ENCODE data around the gene SFXN3. TPM values are rescaled to one million over a fixed set of nuclear protein-coding genes. Genes with fewer than 3 reads are reported as not detected.

The SFXN3 gene
- total and polyA plus RNA-seq, 10 of the 15 experiments (the other 5 are each of a cell fraction or from before 2014, with no cell fraction given) = 0.05 to 11.3 (median 1.2) TPM

DNA sequence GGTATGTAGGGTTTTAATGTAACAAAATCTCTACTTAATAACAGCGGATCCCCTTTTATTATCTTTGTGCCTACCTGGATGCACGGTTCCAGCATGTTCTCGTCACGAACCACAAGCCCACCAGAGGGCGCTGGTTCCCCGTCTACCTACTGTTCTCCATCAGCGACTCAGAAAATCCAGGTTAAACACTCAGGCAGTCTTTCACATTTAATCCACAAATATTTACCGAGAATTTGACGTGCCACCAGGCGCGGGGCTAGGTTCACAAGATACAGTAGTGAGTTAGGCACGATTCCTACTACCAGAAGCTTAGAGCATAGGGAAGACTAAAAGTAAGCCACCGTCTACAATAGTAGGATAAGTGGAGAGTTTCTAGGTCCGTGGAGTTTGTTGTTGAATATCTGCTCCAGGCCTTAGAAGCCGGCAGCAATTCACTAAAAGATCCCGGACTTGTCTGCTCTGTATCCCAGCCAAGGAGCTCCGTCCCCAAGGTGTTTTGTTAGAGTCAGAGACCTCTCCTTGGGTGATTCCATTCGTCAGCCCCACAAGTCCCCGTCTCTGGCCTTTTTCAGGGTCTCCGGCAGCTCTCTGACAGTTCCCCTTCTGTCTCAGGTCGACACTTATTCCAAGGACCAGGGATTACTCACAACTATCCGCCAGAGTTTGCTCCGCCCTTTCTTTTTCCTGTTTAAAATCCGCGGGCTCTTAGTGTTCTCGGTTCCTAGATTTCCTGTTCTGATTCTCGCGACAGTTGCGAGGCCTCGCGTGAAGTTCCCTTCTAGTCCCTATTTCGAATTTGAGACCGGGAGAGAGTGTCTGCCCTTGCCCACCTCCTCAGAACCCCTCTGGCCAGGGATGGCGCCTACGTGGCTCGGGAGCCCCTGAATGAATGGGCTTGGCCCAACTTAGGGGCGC, 29.3 kb downstream of the SFXN3 start (continued):
- TF ChIP-seq MXI1 (IDR thresholded peaks at IDR 0.05; ENCODE audit: low read depth, low read length) (peak; percentile 78), TAF1 (IDR thresholded peaks at IDR 0.05; ENCODE audit: borderline replicate concordance, low read depth, low read length) (peak; percentile 48; the same call in 1 of the 2 replicates), CREB1 (IDR thresholded peaks at IDR 0.05; ENCODE audit: low read depth) (peak; percentile 58), RCOR1 (conservative IDR thresholded peaks at IDR 0.05; ENCODE audit: low read depth, low read length) (peak; percentile 97; the same call in 1 of the 2 replicates), SMC3 (IDR thresholded peaks at IDR 0.05; ENCODE audit: borderline replicate concordance, low read length) (peak; percentile 81; the same call in 1 of the 2 replicates)
- TF ChIP-seq, protein P1, sequence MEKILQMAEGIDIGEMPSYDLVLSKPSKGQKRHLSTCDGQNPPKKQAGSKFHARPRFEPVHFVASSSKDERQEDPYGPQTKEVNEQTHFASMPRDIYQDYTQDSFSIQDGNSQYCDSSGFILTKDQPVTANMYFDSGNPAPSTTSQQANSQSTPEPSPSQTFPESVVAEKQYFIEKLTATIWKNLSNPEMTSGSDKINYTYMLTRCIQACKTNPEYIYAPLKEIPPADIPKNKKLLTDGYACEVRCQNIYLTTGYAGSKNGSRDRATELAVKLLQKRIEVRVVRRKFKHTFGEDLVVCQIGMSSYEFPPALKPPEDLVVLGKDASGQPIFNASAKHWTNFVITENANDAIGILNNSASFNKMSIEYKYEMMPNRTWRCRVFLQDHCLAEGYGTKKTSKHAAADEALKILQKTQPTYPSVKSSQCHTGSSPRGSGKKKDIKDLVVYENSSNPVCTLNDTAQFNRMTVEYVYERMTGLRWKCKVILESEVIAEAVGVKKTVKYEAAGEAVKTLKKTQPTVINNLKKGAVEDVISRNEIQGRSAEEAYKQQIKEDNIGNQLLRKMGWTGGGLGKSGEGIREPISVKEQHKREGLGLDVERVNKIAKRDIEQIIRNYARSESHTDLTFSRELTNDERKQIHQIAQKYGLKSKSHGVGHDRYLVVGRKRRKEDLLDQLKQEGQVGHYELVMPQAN (conservative IDR thresholded peaks at IDR 0.05) = peak; percentile 99

DNA sequence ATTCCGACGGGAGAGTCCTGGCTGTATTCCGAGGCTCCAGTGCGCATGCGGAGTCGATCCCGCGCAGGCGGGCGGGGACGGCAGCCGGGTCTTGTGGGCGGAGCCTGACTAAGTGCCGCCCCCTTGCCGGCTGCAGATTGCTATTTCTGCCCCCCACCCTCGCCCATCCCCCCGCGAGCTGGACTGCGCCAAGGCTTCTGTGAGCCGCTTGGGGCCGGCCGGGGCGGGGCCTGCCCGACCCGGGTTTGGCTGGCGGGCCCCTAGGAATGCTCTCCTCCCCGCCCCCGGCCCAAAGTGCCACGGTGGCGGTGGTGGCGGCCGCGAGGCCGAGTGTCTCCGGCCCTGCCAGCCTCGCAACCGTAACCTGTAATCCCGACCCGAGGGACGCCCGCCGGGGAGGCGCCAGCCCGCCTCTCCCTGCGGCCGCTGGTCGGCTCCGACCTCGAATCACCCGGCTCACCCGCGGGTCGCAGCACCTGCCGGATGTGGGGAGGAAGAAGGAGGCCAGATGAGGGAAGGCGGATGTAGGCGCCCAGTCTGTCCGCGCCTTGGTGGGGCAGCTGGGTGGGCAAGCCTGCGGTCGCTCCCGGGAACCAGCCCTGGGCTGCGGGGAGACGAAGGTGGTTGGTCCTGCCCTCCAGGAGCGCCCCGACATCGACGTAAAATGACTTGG, 30.1 kb downstream of the SFXN3 start:
- ATAC-seq (peak; percentile 79), DNase-seq (ENCODE audit: low read depth, low spot score) (peak; percentile 35), FAIRE-seq (no peak)
- intact Hi-C loops (cut with micrococcal nuclease; ENCODE audit: unreplicated experiment) = loop anchor here (1.0 kb wide), 2 partner anchors 7 to 62 kb away; partner anchors contain the start of gene LZTS2
- H3K4me3 ChIP-seq = peak overlapping the region; percentile 95
- ChIA-PET POLR2A (interaction anchor here (0.6 to 5.2 kb wide), 10 partner anchors 10 to 757 kb away, joined by 3 to 42 read pairs (median 5); partner anchors contain the start of genes OGA, PDZD7 and SFXN3), SMC1A (ENCODE audit: uncharacterized antibody, unreplicated experiment) (interaction anchor here (0.8 to 2.9 kb wide), 10 partner anchors 8 to 81 kb away, joined by 3 to 16 read pairs (median 5); no protein-coding TSS in a partner anchor), RAD21 (ENCODE audit: unreplicated experiment) (interaction anchor here (1.4 to 7.5 kb wide), 7 partner anchors 8 to 80 kb away, joined by 3 to 68 read pairs (median 17); no protein-coding TSS in a partner anchor), CTCF (interaction anchor here (0.8 to 24.4 kb wide), 10 partner anchors 0 to 80 kb away, joined by 3 to 885 read pairs (median 8); partner anchors contain the start of genes KAZALD1, PDZD7 and SFXN3)
- TSS peak; percentile 83 for BruUV-seq (replicated peaks)
- H4K20me1 ChIP-seq (ENCODE audit: control insufficient read depth, insufficient read depth) = no peaks in the 10 kb centered on the region
- H3K4me2 ChIP-seq (ENCODE audit: control insufficient read depth, insufficient read depth) = peak overlapping the region; percentile 82
- peaks cover 20% of the 10 kb centered on the region for H3K79me2 ChIP-seq (ENCODE audit: control insufficient read depth, insufficient read depth, low read length)
- 1% methylated on average over 67 of the region's 67 CpGs for WGBS (ENCODE audit: insufficient coverage, insufficient replicate concordance, low lambda C conversion rate, missing lambda C conversion rate)
- H3K9ac ChIP-seq (ENCODE audit: control insufficient read depth, insufficient read depth, low read length) = peak overlapping the region; percentile 98
- in situ Hi-C loops (cut with MboI) = no loop called here
- peaks cover 33% of the 10 kb centered on the region for H3K4me1 ChIP-seq (ENCODE audit: control insufficient read depth, insufficient read depth, low read length)
- H3K27ac ChIP-seq (ENCODE audit: control insufficient read depth, insufficient read depth) = peak overlapping the region; percentile 98
- no peaks in the 10 kb centered on the region for H3K9me3 ChIP-seq (replicated peaks; ENCODE audit: control insufficient read depth, insufficient read depth, low read length)
- peaks cover 0 to 3% of the 10 kb centered on the region in 2 experiments; a peak in 1 of 4 replicates for H3K27me3 ChIP-seq (replicated peaks in 1 of 2; ENCODE audit: control insufficient read depth in 2 of 2, insufficient read depth in 2 of 2, low read length in 1 of 2)
- H2AFZ ChIP-seq (ENCODE audit: control insufficient read depth, low read depth, low read length) = peak overlapping the region; percentile 93
- no peaks in the 10 kb centered on the region for H3K36me3 ChIP-seq (ENCODE audit: control insufficient read depth in 2 of 2, insufficient read depth in 2 of 2, low read length in 1 of 2)
- 0 out of 2 replicates have a peak, but pooled peaks have one; percentile 43 for TF ChIP-seq ZNF217 (IDR thresholded peaks at IDR 0.05)
- TF ChIP-seq, protein P2, sequence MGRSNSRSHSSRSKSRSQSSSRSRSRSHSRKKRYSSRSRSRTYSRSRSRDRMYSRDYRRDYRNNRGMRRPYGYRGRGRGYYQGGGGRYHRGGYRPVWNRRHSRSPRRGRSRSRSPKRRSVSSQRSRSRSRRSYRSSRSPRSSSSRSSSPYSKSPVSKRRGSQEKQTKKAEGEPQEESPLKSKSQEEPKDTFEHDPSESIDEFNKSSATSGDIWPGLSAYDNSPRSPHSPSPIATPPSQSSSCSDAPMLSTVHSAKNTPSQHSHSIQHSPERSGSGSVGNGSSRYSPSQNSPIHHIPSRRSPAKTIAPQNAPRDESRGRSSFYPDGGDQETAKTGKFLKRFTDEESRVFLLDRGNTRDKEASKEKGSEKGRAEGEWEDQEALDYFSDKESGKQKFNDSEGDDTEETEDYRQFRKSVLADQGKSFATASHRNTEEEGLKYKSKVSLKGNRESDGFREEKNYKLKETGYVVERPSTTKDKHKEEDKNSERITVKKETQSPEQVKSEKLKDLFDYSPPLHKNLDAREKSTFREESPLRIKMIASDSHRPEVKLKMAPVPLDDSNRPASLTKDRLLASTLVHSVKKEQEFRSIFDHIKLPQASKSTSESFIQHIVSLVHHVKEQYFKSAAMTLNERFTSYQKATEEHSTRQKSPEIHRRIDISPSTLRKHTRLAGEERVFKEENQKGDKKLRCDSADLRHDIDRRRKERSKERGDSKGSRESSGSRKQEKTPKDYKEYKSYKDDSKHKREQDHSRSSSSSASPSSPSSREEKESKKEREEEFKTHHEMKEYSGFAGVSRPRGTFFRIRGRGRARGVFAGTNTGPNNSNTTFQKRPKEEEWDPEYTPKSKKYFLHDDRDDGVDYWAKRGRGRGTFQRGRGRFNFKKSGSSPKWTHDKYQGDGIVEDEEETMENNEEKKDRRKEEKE (IDR thresholded peaks at IDR 0.05) = no peak
- no peak for TF ChIP-seq ZNF207 (IDR thresholded peaks at IDR 0.05; ENCODE audit: borderline replicate concordance)
- TF ChIP-seq TCF7 (IDR thresholded peaks at IDR 0.05; ENCODE audit: borderline replicate concordance) = no peak
- TF ChIP-seq MYB (IDR thresholded peaks at IDR 0.05; ENCODE audit: borderline replicate concordance, low read depth, low read length) = no peak
- TF ChIP-seq SUZ12 (IDR thresholded peaks at IDR 0.05; ENCODE audit: unreplicated experiment) = no peak
